ENCODE results near the gene UCP3. TPM values are rescaled to one million over a fixed set of nuclear protein-coding genes. Genes with fewer than 3 reads are reported as not detected.

The UCP3 gene
- total RNA-seq, 1 experiment from 2014 or later = 1.2 TPM

DNA sequence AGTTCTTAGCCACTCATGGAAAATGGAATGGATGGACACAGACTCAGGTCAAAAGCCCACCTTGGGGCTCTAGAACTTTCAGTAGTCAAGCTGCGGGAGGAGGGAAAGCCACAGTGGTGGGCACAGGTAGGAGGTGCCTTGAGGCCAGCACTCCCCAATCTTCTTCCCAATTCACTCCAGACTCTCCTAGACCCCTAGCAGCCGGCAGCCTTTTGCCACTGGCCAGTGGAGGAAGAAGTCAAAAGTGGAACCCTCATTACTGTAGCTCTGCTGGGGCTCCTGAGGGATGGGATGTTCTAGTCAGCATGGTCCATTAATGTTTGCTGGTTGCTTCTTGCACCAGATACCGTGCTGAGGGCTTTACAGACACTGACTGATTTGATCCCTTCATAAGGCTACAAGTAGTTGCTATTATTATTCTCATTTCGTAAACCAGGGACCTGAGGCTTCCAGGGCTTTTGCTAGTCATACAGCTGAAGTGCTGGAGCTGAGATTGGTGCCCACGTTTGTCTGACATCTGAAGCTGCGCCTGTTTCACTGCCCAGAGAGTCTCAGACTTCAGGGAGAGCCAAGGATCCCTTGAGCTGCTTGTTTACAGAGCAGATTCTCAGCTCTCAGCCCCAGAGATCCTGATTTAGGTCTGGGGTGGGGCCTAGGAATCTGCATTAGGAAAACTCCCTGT lies 1.1 kb downstream of the UCP3 start:
- CTCF ChIA-PET = no interaction called here
- TF ChIP-seq, protein P1, sequence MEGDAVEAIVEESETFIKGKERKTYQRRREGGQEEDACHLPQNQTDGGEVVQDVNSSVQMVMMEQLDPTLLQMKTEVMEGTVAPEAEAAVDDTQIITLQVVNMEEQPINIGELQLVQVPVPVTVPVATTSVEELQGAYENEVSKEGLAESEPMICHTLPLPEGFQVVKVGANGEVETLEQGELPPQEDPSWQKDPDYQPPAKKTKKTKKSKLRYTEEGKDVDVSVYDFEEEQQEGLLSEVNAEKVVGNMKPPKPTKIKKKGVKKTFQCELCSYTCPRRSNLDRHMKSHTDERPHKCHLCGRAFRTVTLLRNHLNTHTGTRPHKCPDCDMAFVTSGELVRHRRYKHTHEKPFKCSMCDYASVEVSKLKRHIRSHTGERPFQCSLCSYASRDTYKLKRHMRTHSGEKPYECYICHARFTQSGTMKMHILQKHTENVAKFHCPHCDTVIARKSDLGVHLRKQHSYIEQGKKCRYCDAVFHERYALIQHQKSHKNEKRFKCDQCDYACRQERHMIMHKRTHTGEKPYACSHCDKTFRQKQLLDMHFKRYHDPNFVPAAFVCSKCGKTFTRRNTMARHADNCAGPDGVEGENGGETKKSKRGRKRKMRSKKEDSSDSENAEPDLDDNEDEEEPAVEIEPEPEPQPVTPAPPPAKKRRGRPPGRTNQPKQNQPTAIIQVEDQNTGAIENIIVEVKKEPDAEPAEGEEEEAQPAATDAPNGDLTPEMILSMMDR (conservative IDR thresholded peaks at IDR 0.05; ENCODE audit: low read depth, low read length) = no peak
- TF ChIP-seq EZH2phosphoT487 (IDR thresholded peaks at IDR 0.05; ENCODE audit: borderline replicate concordance, low read length) = no peak
- no peak for TF ChIP-seq EZH2 (IDR thresholded peaks at IDR 0.05; ENCODE audit: low read length, unreplicated experiment)

DNA sequence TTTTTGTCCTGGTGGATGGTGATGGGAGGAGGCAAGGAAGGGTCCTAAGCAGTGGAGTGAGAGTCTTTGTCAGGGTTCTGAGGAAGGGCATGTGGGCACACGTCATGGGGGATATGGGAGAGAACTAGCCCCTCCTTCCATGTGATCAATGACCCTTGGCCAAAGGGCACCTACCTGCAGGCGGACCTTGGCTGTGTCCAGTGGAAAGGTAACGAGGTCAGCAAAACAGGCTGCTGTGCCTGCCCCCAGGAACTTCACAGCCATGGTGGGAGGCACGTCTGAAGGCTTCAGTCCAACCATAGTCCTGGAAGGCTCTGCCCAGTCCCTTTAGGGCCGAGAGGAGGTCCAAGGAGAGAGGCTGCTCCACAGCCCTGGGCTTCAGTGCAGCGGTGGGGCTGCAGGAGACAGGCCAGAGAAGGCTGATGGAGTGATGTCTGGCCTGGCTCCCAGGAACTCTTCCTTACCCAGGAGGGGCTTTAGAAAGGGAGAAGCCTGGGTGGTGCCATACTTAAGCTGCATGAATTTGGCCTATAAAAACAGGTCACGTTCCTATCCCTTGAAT lies 2.1 kb downstream of the UCP3 start:
- ChIA-PET CTCF (no interaction called here), POLR2A (ENCODE audit: unreplicated experiment) (no interaction called here)
- H3K79me2 ChIP-seq (ENCODE audit: low read length) = no peaks in the 10 kb centered on the region
- TF ChIP-seq, protein P1 (conservative IDR thresholded peaks at IDR 0.05; ENCODE audit: low read depth, low read length) = no peak
- TF ChIP-seq EZH2phosphoT487 (IDR thresholded peaks at IDR 0.05; ENCODE audit: borderline replicate concordance, low read length) (no peak), EZH2 (IDR thresholded peaks at IDR 0.05; ENCODE audit: low read length, unreplicated experiment) (no peak)
- no peaks in the 10 kb centered on the region for H3K9me2 ChIP-seq (replicated peaks; ENCODE audit: low read length)
- no peak overlapping the region for H2AFZ ChIP-seq (ENCODE audit: low read length)
- H3K9me3 ChIP-seq (ENCODE audit: low read length) = no peaks in the 10 kb centered on the region
- H3K36me3 ChIP-seq (ENCODE audit: low read depth, low read length) = no peaks in the 10 kb centered on the region
- no peaks in the 10 kb centered on the region for H4K20me1 ChIP-seq (ENCODE audit: low read length)
- no peak overlapping the region for H3K4me3 ChIP-seq (ENCODE audit: low read length)
- no peaks in the 10 kb centered on the region for H3K27me3 ChIP-seq (ENCODE audit: low read length)
- no peak overlapping the region for H3K27ac ChIP-seq (ENCODE audit: low read length)
- no peak overlapping the region for H3K9ac ChIP-seq (ENCODE audit: low read length)
- H3K4me1 ChIP-seq (ENCODE audit: insufficient read depth, low read length) = no peaks in the 10 kb centered on the region
- intact Hi-C loops (cut with micrococcal nuclease) = no loop called here
- ATAC-seq = no peak
- H3K4me2 ChIP-seq (ENCODE audit: low read length) = no peak overlapping the region
- DNase-seq = no peak
- no TSS peak for BruUV-seq (replicated peaks)
- H3F3A ChIP-seq (ENCODE audit: low read length, unreplicated experiment) = no peaks in the 10 kb centered on the region

More for the DNA sequence above, 1.1 kb downstream of the UCP3 start:
- intact Hi-C loops (cut with micrococcal nuclease) = no loop called here
- H4K20me1 ChIP-seq (ENCODE audit: low read length) = no peaks in the 10 kb centered on the region
- no peak for ATAC-seq
- H3K9me2 ChIP-seq (replicated peaks; ENCODE audit: low read length) = no peaks in the 10 kb centered on the region
- H3K4me3 ChIP-seq (ENCODE audit: low read length) = no peak overlapping the region
- no TSS peak for BruUV-seq (replicated peaks)
- H3K4me1 ChIP-seq (ENCODE audit: insufficient read depth, low read length) = no peaks in the 10 kb centered on the region
- no peaks in the 10 kb centered on the region for H3F3A ChIP-seq (ENCODE audit: low read length, unreplicated experiment)
- H3K9me3 ChIP-seq (ENCODE audit: low read length) = no peaks in the 10 kb centered on the region
- no peak overlapping the region for H2AFZ ChIP-seq (ENCODE audit: low read length)
- no peaks in the 10 kb centered on the region for H3K27me3 ChIP-seq (ENCODE audit: low read length)
- no peaks in the 10 kb centered on the region for H3K36me3 ChIP-seq (ENCODE audit: low read depth, low read length)
- POLR2A ChIA-PET (ENCODE audit: unreplicated experiment) = no interaction called here
- no peak for DNase-seq
- H3K27ac ChIP-seq (ENCODE audit: low read length) = no peak overlapping the region
- H3K4me2 ChIP-seq (ENCODE audit: low read length) = no peak overlapping the region
- H3K79me2 ChIP-seq (ENCODE audit: low read length) = no peaks in the 10 kb centered on the region
- no peak overlapping the region for H3K9ac ChIP-seq (ENCODE audit: low read length)

Data from PC-3 (cell line).